Hematopoietic multipotent progenitor cell treated with erythropoietin and hydrocortisone succinate and interleukin-3 and kit ligand, for 8 days (in vitro differentiated cells): ENCODE measurements around the gene CHSY3.
"Not testable (repeated sequence)": the region's sequence is repeated elsewhere in the genome, so short reads cannot be mapped to it uniquely, and the experiment has no call there.

Source experiments
- DNase-seq: peaks from one replicate; pipeline ENCODE4 v3.0.0-alpha.2; 2015

Gene CHSY3

DNA sequence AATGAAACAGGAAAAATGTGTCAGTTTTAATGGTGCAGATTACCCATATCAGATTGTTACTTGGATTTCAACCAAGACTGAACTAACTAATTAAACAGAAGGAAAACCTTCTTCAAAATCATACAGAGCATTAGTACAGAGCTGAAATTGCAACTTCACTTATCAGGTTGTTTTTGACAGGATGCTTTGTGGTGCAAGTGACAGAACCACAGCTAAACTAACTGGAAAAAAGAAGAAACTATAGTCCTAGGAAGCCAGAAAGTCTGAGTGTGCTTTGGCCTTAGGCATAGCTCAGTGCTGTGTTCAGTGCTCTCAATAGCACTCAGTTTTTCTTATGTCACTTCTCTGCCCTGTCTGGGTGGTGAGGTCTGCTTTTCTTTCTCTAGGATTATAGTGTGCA, 267.4 kb downstream of the CHSY3 start:
- DNase-seq = no peak

DNA sequence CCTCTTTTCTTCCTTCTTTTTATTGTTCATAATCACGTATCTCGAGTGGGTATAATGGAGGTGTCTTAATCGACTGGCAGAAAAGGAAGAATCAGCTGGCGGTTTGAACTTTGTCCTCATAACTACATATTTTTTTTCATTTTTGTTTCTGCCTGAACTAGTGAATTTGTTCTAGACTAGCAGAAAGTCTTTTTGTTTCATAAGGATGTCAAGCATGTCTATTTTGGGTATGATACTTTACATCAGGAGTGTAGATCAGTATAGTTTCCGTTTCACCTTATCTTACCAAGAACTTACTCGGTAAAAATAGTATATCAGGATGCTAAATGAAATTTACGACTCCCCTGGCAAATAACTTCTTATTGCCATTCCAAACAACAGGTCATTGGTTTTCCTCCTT, 278.9 kb downstream of the CHSY3 start:
- no peak for DNase-seq

DNA sequence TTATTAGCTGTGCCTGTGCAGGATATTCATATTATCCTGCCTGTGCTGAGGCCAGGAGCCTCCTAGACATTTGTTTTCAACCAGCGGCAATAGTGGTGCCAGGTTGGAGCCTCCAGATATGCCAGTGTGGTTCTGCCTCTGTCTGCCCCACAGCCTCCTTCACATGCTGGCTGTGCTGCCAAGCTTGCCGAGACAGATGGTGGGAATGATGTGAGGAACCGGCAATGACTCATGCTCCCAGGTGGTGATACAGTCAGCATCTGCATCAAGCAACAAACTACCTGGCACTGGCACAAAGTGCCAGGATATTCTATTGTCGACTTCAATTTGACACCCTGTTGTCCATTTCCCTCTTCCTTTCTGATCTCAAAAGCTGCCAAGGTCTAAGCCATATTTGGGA, 285.7 kb downstream of the CHSY3 start:
- DNase-seq = no peak

DNA sequence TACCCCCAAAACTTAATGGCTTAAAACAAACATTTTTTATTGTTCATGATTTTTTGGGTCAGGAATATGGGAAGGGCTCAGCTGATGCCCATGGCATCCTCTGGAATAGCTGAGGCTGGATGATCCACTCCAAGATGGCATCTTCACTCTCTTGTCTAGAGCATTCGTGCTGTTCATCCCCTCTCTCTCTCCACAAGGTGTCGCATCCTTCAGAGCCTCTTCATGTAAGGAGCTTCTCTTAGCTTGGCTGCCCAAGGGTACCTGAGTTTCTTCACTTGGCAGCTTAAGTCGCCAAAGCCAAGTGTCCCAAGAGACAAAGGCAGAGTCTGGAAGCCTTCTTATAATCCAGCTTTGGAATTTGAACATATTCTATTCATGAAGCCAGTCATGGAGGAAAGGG, 294.7 kb downstream of the CHSY3 start:
- DNase-seq = peak; percentile 1

DNA sequence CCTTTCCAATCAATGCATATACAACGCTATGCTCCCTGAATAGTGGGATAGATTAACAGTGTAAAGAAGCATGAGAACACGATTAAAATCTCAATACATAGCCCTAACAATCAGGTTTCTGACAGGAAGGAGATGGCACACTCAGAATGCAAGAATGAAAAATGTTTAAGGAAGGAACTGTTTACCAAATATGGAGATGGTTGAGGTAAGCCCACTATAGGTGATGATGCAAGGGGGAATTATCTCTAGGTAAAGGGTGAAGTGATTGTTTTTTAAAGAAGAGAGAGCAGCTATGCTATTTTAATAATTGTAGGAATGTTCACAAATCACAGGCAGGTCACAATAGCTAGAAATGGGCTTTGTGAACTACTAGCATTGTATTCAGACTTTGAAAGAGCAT, 302.4 kb downstream of the CHSY3 start:
- no peak for DNase-seq

DNA sequence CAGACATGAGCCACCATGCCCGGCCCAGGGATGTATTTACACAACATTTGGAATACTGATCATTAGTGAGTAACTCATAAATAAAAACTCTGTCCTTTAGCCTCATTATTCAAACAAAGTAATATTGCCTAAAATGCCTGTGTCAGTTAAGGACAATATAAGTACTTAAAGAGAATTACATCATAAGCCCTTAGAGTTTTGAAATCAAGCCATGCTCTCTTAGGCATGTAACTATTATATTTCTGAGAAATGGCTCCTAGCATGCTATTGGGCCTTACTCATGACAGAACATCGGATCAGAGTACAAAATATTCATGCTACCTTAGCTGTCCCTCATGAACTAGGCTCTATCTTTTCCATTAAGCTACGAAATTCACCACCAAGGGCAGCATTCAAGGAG, 309.3 kb downstream of the CHSY3 start:
- no peak for DNase-seq

DNA sequence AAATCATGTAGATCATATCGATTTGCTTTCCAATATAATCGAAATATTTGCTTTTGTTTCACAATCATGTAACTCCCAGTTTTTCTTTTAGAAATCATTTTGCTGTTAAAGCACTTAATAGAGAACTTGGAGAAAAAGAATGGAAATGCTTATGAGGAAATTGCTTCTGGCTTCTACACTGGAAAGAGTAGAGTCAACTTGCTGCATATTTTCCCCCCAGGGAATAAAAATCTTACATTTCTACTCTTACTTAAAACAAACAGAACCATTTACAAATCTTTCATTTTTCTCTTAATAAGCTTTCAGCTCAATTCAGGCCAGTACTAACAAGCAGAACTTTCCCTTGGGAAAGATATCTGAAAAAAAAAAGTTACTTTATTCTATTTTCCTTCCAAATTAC, 312.0 kb downstream of the CHSY3 start:
- no peak for DNase-seq

DNA sequence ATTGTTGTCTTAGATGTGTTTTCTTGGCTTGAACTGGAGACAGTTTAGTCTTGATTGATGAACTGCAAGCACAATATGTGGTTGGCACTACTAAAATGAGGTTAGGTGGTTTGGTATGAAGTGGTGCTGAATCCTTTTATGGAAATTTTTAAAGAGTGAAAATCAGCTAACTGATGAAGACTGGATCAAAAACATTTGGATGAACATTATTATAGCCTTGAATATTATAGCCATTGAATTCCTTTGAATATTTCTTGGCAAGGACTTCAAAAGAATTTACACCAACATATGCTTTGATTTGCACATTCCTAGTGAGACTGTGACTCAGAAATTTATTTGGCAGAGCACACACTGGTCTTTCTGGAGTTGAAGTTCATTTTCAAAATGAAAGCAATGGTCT, 318.3 kb downstream of the CHSY3 start:
- DNase-seq = no peak

DNA sequence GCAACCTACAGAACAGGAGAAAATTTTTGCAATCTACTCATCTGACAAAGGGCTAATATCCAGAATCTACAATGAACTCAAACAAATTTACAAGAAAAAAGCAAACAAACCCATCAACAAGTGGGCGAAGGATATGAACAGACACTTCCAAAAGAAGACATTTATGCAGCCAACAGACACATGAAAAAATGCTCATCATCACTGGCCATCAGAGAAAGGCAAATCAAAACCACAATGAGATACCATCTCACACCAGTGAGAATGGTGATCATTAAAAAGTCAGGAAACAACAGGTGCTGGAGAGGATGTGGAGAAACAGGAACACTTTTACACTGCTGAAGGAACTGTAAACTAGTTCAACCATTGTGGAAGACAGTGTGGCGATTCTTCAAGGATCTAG, 322.3 kb downstream of the CHSY3 start:
- not testable (repeated sequence) for DNase-seq

DNA sequence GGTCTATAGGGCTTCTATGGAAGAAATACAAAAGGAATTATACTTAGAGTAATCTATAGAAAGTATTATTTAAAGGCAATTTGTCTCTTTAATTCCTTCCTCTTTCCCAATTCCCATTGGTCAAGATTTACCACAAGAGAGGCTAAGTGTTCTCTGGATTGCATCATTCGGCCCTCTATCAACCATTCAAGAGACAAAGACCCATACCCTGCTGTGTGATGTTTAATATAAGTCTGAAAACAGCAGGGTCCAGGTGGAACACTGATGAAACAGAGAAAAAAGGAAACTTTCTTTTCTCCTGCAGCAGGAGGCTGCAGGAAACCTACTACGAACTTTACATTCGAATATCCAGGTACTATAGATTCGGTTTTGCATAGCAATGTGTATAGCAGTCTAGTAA, 323.4 kb downstream of the CHSY3 start:
- DNase-seq = no peak

DNA sequence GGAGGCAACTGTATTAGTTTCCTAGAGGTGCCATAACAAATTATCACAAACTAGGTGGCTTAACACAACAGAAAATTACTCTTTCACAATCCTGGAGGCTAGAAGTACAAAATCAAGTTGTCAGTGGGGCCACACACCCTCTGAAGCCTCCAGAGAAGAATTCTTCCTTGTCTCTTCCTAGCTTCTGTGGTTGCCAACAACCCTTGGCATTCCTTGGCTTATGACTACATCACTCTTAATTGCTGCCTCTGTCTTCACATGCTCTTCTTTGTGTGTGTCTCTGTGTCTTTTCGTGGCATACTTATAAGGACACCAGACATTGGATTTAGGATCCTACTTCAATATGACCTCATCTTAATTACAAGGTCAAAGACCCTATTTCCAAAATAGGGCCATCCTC, 327.5 kb downstream of the CHSY3 start:
- DNase-seq = no peak

DNA sequence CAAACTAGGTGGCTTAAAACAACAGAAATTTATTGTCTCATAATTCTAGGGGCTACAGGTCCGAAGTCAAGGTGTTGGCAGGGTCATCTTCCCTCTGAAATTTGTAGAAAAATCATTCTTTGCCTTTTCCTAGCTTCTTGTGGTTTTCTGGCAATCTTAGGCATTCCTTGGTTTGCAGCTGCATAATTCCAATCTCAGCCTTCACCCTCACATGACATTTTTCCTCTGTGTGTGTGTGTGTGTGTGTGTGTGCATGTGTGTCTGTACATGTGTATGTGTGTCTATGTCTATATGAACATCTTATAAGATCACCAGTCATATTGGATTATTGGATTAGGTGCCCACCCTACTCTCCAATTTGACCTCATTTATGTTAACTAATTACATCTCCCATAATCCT, 330.6 kb downstream of the CHSY3 start:
- no peak for DNase-seq
